ENCODE results near the gene NR2C2. TPM values are rescaled to one million over a fixed set of nuclear protein-coding genes. Genes with fewer than 3 reads are reported as not detected.

The NR2C2 gene
- total RNA-seq, 2 donors from 2014 or later: 51.8 to 70.7 TPM

- no peak for ATAC-seq
- no peak for DNase-seq (ENCODE audit: low spot score in 2 of 2)
- peaks cover 10 to 62% of the 10 kb centered on the region in 2 donors for H3K36me3 Mint-ChIP-seq
- H3K27ac Mint-ChIP-seq: peak overlapping the region in 1 of 2 donors; percentile 2
- H3K9me3 Mint-ChIP-seq: peaks cover 0 to 12% of the 10 kb centered on the region in 2 donors
These were observed 109.5 kb downstream of the NR2C2 start for GRCh38 chr3:15056676-15057404.

DNA sequence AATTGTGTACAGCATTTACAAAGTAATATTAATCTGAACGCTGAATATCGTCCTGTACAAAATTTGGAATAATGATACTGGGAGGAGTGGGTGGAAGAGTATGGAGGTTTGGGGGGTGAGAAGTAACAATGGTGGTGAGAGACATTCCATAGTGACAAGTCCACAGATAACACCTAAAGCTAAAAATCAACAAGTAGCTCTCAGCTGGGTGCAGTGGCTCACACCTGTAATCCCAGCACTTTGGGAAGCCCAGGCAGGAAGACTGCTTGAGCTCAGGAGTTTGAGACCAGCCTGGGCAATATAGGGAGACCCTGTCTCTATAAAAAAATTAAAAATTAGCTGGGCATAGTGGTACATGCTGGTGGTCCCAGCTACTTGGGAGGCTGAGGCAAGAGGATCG is 112.6 kb downstream of the NR2C2 start:
- no peak overlapping the region for H3K27ac Mint-ChIP-seq
- H3K9me3 Mint-ChIP-seq: peaks cover 0 to 8% of the 10 kb centered on the region in 2 donors
- peaks cover 30 to 52% of the 10 kb centered on the region in 2 donors for H3K36me3 Mint-ChIP-seq
- ATAC-seq: no peak
- no peak for DNase-seq (ENCODE audit: low spot score in 2 of 2)

- Mint-ChIP-seq H3K9me3 (no peaks in the 10 kb centered on the region), H3K36me3 (peaks cover 29 to 30% of the 10 kb centered on the region in 2 donors), H3K27ac (peak overlapping the region; percentile 95 to 99)
- ATAC-seq (no peak), DNase-seq (ENCODE audit: low spot score in 2 of 2) (no peak)
These were observed 115.9 kb downstream of the NR2C2 start for GRCh38 chr3:15063238-15063637.

GRCh38 chr3:15063656-15064286 is 116.4 kb downstream of the NR2C2 start:
- ATAC-seq (no peak), DNase-seq (ENCODE audit: low spot score in 2 of 2) (no peak)
- Mint-ChIP-seq H3K27ac (peak overlapping the region; percentile 95 to 99), H3K36me3 (peaks cover 23 to 25% of the 10 kb centered on the region in 2 donors), H3K9me3 (no peaks in the 10 kb centered on the region)

DNA sequence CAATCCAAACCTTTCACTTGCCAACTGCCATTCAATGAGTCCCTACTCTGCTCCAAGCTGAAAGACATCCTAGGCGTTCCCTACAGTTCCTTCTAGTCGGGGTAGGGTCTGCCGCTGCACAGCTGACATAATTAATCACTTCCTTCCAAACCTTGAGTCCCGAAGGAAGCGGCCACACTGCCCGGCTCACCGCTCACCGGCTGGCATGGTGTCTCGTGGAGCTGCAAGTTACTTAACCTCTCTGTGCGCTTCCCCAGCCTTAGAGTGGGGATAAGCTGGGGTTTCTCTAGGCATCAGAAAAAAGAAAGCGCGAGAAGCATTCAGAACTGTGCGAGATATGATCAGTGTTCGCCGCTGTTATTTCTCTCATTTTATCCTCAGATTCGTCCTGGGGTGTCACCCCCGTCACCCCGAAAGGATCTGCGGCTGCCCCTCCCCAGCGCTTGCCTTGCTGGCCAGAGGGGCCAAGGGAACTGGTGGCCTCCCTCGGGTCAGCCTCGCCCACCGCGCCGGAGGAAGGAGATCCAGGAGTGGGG is 117.0 kb downstream of the NR2C2 start:
- peak in 1 of 2 donors; percentile 14 for ATAC-seq
- H3K36me3 Mint-ChIP-seq: peaks cover 20 to 25% of the 10 kb centered on the region in 2 donors
- H3K27ac Mint-ChIP-seq: peak overlapping the region; percentile 95 to 99
- DNase-seq (ENCODE audit: low spot score in 2 of 2): peak in 1 of 2 donors; percentile 22
- H3K9me3 Mint-ChIP-seq: no peaks in the 10 kb centered on the region

- peak within 1 kb of the TSS; percentile 95 to 99 for H3K27ac Mint-ChIP-seq
- peaks cover 13 to 25% of the 10 kb centered on the region in 2 donors for H3K36me3 Mint-ChIP-seq
- H3K9me3 Mint-ChIP-seq: no peaks in the 10 kb centered on the region
- peak; percentile 87 to 90 for DNase-seq (ENCODE audit: low spot score in 2 of 2)
- peak; percentile 98 to 99 for ATAC-seq
These were observed 117.6 kb downstream of the NR2C2 start, which contains the start of gene MRPS25 for GRCh38 chr3:15064835-15065549. TSS of gene MRPS25 (minus strand) at chr3:15065315. CDS start at chr3:15065194, 121 bp downstream.

DNA sequence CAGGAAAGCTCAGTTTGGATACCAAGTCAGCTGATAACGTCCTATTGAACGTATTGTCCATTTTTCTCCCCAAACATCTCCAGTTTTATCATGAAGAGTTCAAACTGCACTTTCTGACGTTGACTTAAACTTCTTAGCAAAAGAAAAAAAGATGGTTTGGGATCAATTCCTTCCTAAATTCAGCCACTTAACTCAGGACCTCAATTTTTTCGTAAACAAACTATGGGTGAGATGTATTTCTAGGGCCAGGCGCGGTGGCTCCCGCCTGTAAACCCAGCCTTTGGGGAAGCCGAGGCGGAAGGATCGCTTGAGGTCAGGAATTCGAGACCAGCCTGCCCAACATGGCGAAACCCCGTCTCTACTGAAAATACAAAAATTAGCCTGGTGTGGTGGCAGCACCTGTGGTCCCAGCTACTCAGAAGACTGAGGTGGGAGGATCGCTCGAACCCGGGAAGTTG is 118.2 kb downstream of the NR2C2 start:
- DNase-seq (ENCODE audit: low spot score in 2 of 2) (no peak), ATAC-seq (no peak)
- Mint-ChIP-seq H3K9me3 (no peaks in the 10 kb centered on the region), H3K36me3 (peaks cover 12 to 25% of the 10 kb centered on the region in 2 donors), H3K27ac (peak overlapping the region; percentile 86 to 95)

- H3K9me3 Mint-ChIP-seq: no peaks in the 10 kb centered on the region
- peak overlapping the region; percentile 1 to 22 for H3K27ac Mint-ChIP-seq
- ATAC-seq (no peak), DNase-seq (ENCODE audit: low spot score in 2 of 2) (no peak)
- peaks cover 12 to 25% of the 10 kb centered on the region in 2 donors for H3K36me3 Mint-ChIP-seq
These were observed 119.1 kb downstream of the NR2C2 start for GRCh38 chr3:15066467-15066866.

GRCh38 chr3:15069441-15069840 is 122.1 kb downstream of the NR2C2 start:
- H3K9me3 Mint-ChIP-seq: no peaks in the 10 kb centered on the region
- DNase-seq (ENCODE audit: low spot score in 2 of 2): no peak
- peaks cover 10 to 16% of the 10 kb centered on the region in 2 donors for H3K36me3 Mint-ChIP-seq
- H3K27ac Mint-ChIP-seq: peak overlapping the region; percentile 6 to 16
- no peak for ATAC-seq

- peak overlapping the region in 1 of 2 donors; percentile 15 for H3K27ac Mint-ChIP-seq
- ATAC-seq (no peak), DNase-seq (ENCODE audit: low spot score in 2 of 2) (no peak)
- H3K36me3 Mint-ChIP-seq: peaks cover 0 to 11% of the 10 kb centered on the region in 2 donors
- H3K9me3 Mint-ChIP-seq: no peaks in the 10 kb centered on the region
These were observed 124.3 kb downstream of the NR2C2 start for GRCh38 chr3:15071699-15072098.

DNA sequence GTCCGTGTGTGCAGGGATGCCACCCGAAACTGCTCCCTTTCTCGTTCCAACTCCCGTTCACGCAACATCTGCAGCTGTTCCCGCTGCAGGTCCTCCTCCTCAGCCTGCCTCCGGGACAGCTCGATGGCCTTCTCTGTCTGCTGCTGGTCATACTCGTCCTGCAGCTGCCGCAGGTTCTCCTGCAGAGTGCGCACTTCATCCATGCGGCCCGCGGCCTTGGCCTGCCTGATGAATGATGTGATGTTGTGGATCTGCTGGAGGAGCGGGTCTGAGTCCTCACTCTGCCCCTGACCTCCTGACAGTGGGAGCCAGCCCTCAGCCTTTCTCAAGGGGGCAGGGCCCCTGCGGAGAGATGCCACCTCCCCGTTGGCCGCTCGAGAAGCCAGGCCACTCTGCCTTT is 127.1 kb downstream of the NR2C2 start:
- ATAC-seq (no peak), DNase-seq (ENCODE audit: low spot score in 2 of 2) (no peak)
- Mint-ChIP-seq H3K27ac (no peak overlapping the region), H3K36me3 (peaks cover 0 to 11% of the 10 kb centered on the region in 2 donors), H3K9me3 (no peaks in the 10 kb centered on the region)

DNA sequence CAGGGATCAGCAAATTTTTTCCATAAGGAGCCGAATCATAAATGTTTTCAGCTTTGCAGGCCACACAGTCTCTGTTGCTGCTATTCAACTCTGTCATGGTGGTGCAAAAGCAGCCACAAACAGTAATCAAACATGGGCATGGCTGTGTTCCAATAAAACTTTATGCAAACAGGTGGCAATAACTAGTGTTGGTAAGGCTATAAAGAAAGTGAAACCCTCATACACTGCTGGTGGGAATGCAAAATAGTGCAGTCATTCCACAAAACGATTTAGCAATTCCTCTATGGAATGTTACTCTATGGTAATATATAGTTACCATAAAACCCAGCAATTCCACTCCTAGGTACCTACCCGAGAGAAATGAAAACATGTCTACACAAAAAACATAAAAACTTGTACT is 131.7 kb downstream of the NR2C2 start:
- DNase-seq (ENCODE audit: low spot score in 2 of 2) (no peak), ATAC-seq (no peak)
- Mint-ChIP-seq H3K36me3 (peaks cover 0 to 15% of the 10 kb centered on the region in 2 donors), H3K27ac (no peak overlapping the region), H3K9me3 (no peaks in the 10 kb centered on the region)

DNA sequence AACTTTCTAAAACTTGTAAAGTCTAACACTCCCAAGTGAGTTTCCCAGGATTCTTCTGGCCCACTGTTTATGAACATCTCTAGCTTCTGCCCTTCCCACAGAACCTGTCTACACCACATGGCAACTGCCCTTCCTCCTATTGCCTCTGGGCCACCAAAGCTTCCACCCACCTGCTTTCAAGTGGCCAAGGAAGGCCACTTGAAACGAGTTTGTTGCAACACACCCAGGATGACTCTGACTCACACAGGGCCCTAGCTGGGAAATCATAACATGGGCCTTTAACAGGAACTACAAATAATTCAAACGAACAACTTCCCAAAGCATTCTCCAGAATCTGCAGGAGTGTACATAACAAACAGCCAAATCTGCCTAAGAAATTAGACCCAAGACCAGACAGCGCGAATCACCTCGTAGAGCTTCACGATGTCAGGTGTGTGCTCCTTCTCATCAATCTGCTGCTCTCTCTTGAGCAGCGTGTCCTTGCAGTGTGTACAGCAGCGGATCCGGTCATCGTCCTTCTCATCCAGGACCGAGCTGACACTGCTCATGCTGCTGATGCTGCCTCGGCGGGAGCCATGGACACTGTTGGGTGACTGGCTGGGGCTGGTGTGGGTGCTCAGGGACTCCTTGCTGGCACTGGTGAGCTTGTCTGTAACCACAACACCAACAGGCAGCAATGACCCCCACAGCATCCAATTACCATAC is 134.7 kb downstream of the NR2C2 start:
- H3K27ac Mint-ChIP-seq: peak overlapping the region; percentile 17 to 23
- peaks cover 0 to 15% of the 10 kb centered on the region in 2 donors for H3K36me3 Mint-ChIP-seq
- DNase-seq (ENCODE audit: low spot score in 2 of 2) (no peak), ATAC-seq (peak in 1 of 2 donors; percentile 59)
- H3K9me3 Mint-ChIP-seq: no peaks in the 10 kb centered on the region

GRCh38 chr3:15083252-15083651 is 135.9 kb downstream of the NR2C2 start:
- Mint-ChIP-seq H3K27ac (no peak overlapping the region), H3K9me3 (no peaks in the 10 kb centered on the region), H3K36me3 (peaks cover 0 to 15% of the 10 kb centered on the region in 2 donors)
- DNase-seq (ENCODE audit: low spot score in 2 of 2) (no peak), ATAC-seq (no peak)

- DNase-seq (ENCODE audit: low spot score in 2 of 2) (no peak), ATAC-seq (no peak)
- H3K9me3 Mint-ChIP-seq: no peaks in the 10 kb centered on the region
- no peak overlapping the region for H3K27ac Mint-ChIP-seq
- H3K36me3 Mint-ChIP-seq: peaks cover 0 to 9% of the 10 kb centered on the region in 2 donors
These were observed 138.9 kb downstream of the NR2C2 start for GRCh38 chr3:15086263-15086662.

DNA sequence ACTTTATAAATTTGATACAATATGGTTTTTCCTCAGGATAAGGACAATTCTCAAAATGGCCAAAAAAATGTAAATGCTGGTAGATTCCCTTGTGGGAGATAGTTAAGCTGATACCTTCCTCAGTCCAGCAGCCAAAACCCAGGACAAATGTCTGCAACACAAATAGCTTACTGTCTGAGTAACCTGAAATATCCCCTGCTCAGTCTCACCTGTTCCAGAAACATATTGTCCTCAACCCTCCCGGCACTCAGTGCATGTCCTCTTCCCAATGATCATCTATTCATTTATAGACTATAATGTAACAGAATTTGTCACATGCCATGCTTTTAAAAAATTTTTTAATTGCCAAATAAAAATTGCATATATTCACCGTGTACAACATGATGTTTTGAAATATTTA is 139.3 kb downstream of the NR2C2 start:
- no peaks in the 10 kb centered on the region for H3K9me3 Mint-ChIP-seq
- H3K36me3 Mint-ChIP-seq: peaks cover 0 to 9% of the 10 kb centered on the region in 2 donors
- ATAC-seq (no peak), DNase-seq (ENCODE audit: low spot score in 2 of 2) (no peak)
- H3K27ac Mint-ChIP-seq: no peak overlapping the region

All from activated naive CD4-positive, alpha-beta T cell treated with anti-CD3 and anti-CD28 coated beads, Interleukin-2, amount 50 U/mL, for 72 hours (primary cell).